Uterus (tissue), 2 donors: ENCODE measurements around the gene SSH2.

Source experiments
- CTCF ChIP-seq, 4 experiments: fragments of 200-600 bp in 2 of 4; fragments of 450-650 bp in 2 of 4; sonication (generic) in 2 of 4; IDR thresholded peaks; one replicate each; pipeline ENCODE4 v1.5.1; 2016 to 2019; ENCODE audit warnings: antibody characterized with exemption in 4 of 4, mild to moderate bottlenecking in 2 of 4, moderate library complexity in 1 of 4
- POLR2A ChIP-seq, 2 donors: fragments of 450-650 bp; IDR thresholded peaks; one replicate each; pipeline ENCODE4 v1.6.1; 2016; ENCODE audit warnings: antibody characterized with exemption in 2 of 2, mild to moderate bottlenecking in 1 of 2, moderate library complexity in 1 of 2

DNA sequence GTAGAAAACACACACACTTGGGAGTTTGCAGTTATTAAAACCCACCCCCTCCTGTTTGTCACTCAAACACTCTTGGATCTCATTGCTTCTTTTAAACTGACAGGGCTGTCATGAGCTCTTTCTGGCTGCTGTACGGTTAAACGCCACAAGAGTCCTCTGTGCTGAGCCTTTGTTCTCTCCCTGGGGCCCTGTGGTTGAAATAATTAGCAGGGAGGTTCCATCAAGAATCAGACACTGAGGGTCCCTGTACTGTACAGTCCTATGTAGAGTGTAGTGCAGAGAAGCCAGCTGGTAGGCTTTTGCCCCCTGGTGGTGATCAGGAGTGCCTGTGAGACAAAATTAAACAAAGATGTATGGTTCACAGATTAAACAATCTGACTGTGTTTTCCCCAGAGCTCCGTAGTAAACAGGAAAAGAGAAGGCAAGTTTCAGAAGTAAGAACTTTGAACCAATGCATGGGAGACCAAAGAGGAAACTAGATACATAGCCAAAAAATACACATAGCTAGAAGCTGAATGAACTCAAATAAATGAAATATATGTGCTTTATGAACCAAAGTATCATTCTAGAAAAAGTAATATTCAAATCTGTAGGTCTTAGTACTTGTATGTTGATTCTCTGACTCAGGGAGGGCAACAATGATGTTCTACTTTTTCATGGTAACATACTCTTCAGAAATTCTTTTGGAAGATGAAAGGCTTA, 1.4 kb upstream of the SSH2 start:
- TF ChIP-seq CTCF (IDR thresholded peaks at IDR 0.05) (peak; percentile 85 to 88 (median 88)), POLR2A (IDR thresholded peaks at IDR 0.05) (no peak)
